H1 (cell line): ENCODE measurements around the gene ZNF318. TPM values are rescaled to one million over a fixed set of nuclear protein-coding genes. Genes with fewer than 3 reads are reported as not detected.

Source experiments
- CTCF ChIA-PET: fragments of 300-600 bp; sonication (Branson Sonifier 250); formaldehyde crosslinking; loops from one replicate; lab custom pipeline; 2021; ENCODE audit not compliant: partially characterized antibody; lab: Charles Lee
- POLR2A ChIA-PET: fragments of 300-600 bp; sonication (Branson Sonifier 250); formaldehyde crosslinking; loops from one replicate; lab custom pipeline; 2021; ENCODE audit warnings: inconsistent platforms; ENCODE audit not compliant: partially characterized antibody; lab: Charles Lee
- DNase-seq, 2 experiments: peaks; one replicate each; pipeline versions ENCODE4 v3.0.0 to v3.0.0-alpha.2; 2010 to 2022; ENCODE audit warnings: low spot score in 2 of 2, low read depth in 1 of 2, mixed read lengths in 1 of 2
- FAIRE-seq: peaks from 2 replicates; lab custom pipeline; 2011; peaks lifted over from hg19 to GRCh38; lab: Jason Lieb, UNC
- H2AFZ ChIP-seq: 2 replicates; pipeline ENCODE4 v1.8.1; 2012; ENCODE audit warnings: low read length, inconsistent platforms
- H2AK5ac ChIP-seq: 2 replicates; pipeline ENCODE4 v1.6.1; 2013; ENCODE audit warnings: low read depth, low read length
- H2BK120ac ChIP-seq: replicated peaks from 2 replicates; pipeline ENCODE3; 2013; ENCODE audit warnings: low read depth, low read length, inconsistent platforms
- H2BK12ac ChIP-seq: 2 replicates; pipeline ENCODE4 v1.6.1; 2013; ENCODE audit warnings: low read depth, low read length
- H2BK15ac ChIP-seq: 2 replicates; pipeline ENCODE4 v1.6.1; 2013; ENCODE audit warnings: low read length
- H2BK20ac ChIP-seq: 2 replicates; pipeline ENCODE4 v1.6.1; 2013; ENCODE audit warnings: low read length
- H2BK5ac ChIP-seq: 2 replicates; pipeline ENCODE4 v1.6.1; 2013; ENCODE audit warnings: low read depth, low read length
- H3K14ac ChIP-seq: 2 replicates; pipeline ENCODE4 v1.6.1; 2013; ENCODE audit warnings: inconsistent platforms; ENCODE audit not compliant: insufficient read length
- H3K18ac ChIP-seq: 2 replicates; pipeline ENCODE4 v1.6.1; 2013; ENCODE audit warnings: low read length; ENCODE audit errors: extremely low read depth
- H3K23ac ChIP-seq: 2 replicates; pipeline ENCODE4 v1.6.1; 2013; ENCODE audit warnings: inconsistent platforms; ENCODE audit not compliant: insufficient read length
- H3K23me2 ChIP-seq: 2 replicates; pipeline ENCODE4 v1.6.1; 2013; ENCODE audit warnings: low read depth, low read length
- H3K27ac ChIP-seq: 2 replicates; pipeline ENCODE4 v1.6.1; 2011; ENCODE audit warnings: low read depth, low read length, inconsistent platforms
- H3K27me3 ChIP-seq, 4 experiments: replicated peaks in 1 of 4; 1 replicate in 1 of 4; 2 replicates in 3 of 4; pipeline versions ENCODE4 v1.6.1 to v1.8.1; 2011 to 2013; ENCODE audit warnings: low read length in 3 of 4, mild to moderate bottlenecking in 3 of 4, inconsistent platforms in 2 of 4, mixed read lengths in 2 of 4, moderate library complexity in 1 of 4; ENCODE audit not compliant: control insufficient read depth in 3 of 4, insufficient read depth in 3 of 4; ENCODE audit errors: extremely low read depth in 1 of 4
- H3K36me3 ChIP-seq, 4 experiments: 2 replicates each; pipeline versions ENCODE4 v1.6.1 to v1.8.1; 2011 to 2013; ENCODE audit warnings: mild to moderate bottlenecking in 4 of 4, low read length in 3 of 4, moderate library complexity in 2 of 4, control low read depth in 1 of 4, inconsistent platforms in 1 of 4; ENCODE audit not compliant: insufficient read depth in 4 of 4, control insufficient read depth in 2 of 4
- H3K4ac ChIP-seq: replicated peaks from 2 replicates; pipeline ENCODE3; 2013; ENCODE audit warnings: low read length, low read depth, mixed read lengths, inconsistent platforms; ENCODE audit not compliant: insufficient read length
- H3K4me1 ChIP-seq, 4 experiments: replicated peaks in 1 of 4; 1 replicate in 1 of 4; 2 replicates in 3 of 4; pipeline versions ENCODE4 v1.6.1 to v1.8.1; 2011 to 2013; ENCODE audit warnings: low read length in 3 of 4, inconsistent platforms in 2 of 4, mixed read lengths in 1 of 4; ENCODE audit not compliant: insufficient read depth in 4 of 4, control insufficient read depth in 3 of 4
- H3K4me2 ChIP-seq, 2 experiments: 2 replicates each; pipeline versions ENCODE4 v1.6.1 to v1.8.1; 2011 to 2013; ENCODE audit warnings: low read depth in 2 of 2, low read length in 2 of 2, control low read depth in 1 of 2, inconsistent platforms in 1 of 2, mild to moderate bottlenecking in 1 of 2; ENCODE audit not compliant: insufficient read depth in 1 of 2
- H3K4me3 ChIP-seq, 4 experiments: fragments of 200-600, 300-600 bp in 1 of 4; sonication (generic), shearing (Covaris generic), sonication (Bioruptor Twin) in 1 of 4; 2 replicates each; pipeline versions ENCODE4 v1.5.1 to v1.8.1; 2011 to 2016; ENCODE audit warnings: low read length in 4 of 4, low read depth in 3 of 4, control low read depth in 2 of 4, inconsistent platforms in 2 of 4, mild to moderate bottlenecking in 2 of 4, mixed read lengths in 1 of 4, moderate library complexity in 1 of 4; ENCODE audit not compliant: insufficient read depth in 2 of 4; ENCODE audit errors: extremely low read depth in 1 of 4
- H3K56ac ChIP-seq: replicated peaks from 2 replicates; pipeline ENCODE3; 2013; ENCODE audit warnings: low read depth, mild to moderate bottlenecking, mixed read lengths, low read length, inconsistent platforms; ENCODE audit not compliant: insufficient read length
- H3K79me1 ChIP-seq: 2 replicates; pipeline ENCODE4 v1.6.1; 2013; ENCODE audit warnings: low read depth, low read length, control low read depth
- H3K79me2 ChIP-seq, 2 experiments: 2 replicates each; pipeline versions ENCODE4 v1.6.1 to v1.8.1; 2012 to 2013; ENCODE audit warnings: low read length in 2 of 2, mild to moderate bottlenecking in 2 of 2, inconsistent platforms in 1 of 2; ENCODE audit not compliant: insufficient read depth in 2 of 2, control insufficient read depth in 1 of 2
- H3K9ac ChIP-seq, 4 experiments: replicated peaks in 1 of 4; 1 replicate in 1 of 4; 2 replicates in 3 of 4; pipeline versions ENCODE4 v1.6.1 to v1.8.1; 2011 to 2013; ENCODE audit warnings: low read depth in 3 of 4, low read length in 3 of 4, control low read depth in 2 of 4, mild to moderate bottlenecking in 2 of 4, moderate library complexity in 2 of 4, inconsistent platforms in 1 of 4; ENCODE audit errors: extremely low read depth in 1 of 4
- H3K9me3 ChIP-seq, 2 experiments: 2 replicates each; pipeline versions ENCODE4 v1.6.1 to v1.8.1; 2012 to 2013; ENCODE audit warnings: mild to moderate bottlenecking in 2 of 2, moderate library complexity in 2 of 2, control low read depth in 1 of 2, inconsistent platforms in 1 of 2, low read depth in 1 of 2, low read length in 1 of 2, mixed read lengths in 1 of 2; ENCODE audit not compliant: insufficient read depth in 2 of 2
- H4K20me1 ChIP-seq, 2 experiments: replicated peaks in 1 of 2; 2 replicates each; pipeline versions ENCODE3 to v1.8.1; 2011 to 2013; ENCODE audit warnings: inconsistent platforms in 2 of 2, low read length in 2 of 2, mild to moderate bottlenecking in 1 of 2; ENCODE audit not compliant: insufficient read depth in 2 of 2, control insufficient read depth in 1 of 2
- H4K5ac ChIP-seq: 2 replicates; pipeline ENCODE4 v1.6.1; 2013; ENCODE audit warnings: low read length, low read depth, mixed read lengths, inconsistent platforms; ENCODE audit not compliant: insufficient read length
- H4K8ac ChIP-seq: 2 replicates; pipeline ENCODE4 v1.8.0; 2013; ENCODE audit warnings: mild to moderate bottlenecking, moderate library complexity, low read length, inconsistent platforms; ENCODE audit not compliant: insufficient read depth; ENCODE audit errors: extremely low read depth
- H4K91ac ChIP-seq: replicated peaks from 2 replicates; pipeline ENCODE3; 2013; ENCODE audit warnings: low read length, mixed read lengths, inconsistent platforms; ENCODE audit not compliant: insufficient read length
- BCL11A ChIP-seq, 2 experiments: IDR thresholded peaks; one replicate each; pipeline ENCODE4 v1.6.1; 2011; ENCODE audit warnings: low read depth in 2 of 2, low read length in 2 of 2, mild to moderate bottlenecking in 2 of 2
- CEBPB ChIP-seq: IDR thresholded peaks from 2 replicates; pipeline ENCODE4 v1.6.1; 2012; ENCODE audit warnings: low read depth, low read length
- CHD1 ChIP-seq: IDR thresholded peaks from 2 replicates; pipeline ENCODE4 v1.6.1; 2012; ENCODE audit warnings: low read depth, low read length, improper control_type of control experiment
- CTBP2 ChIP-seq: IDR thresholded peaks from 2 replicates; pipeline ENCODE4 v1.7.0; 2011; ENCODE audit warnings: borderline replicate concordance, mild to moderate bottlenecking, moderate library complexity, mixed read lengths, low read length; ENCODE audit not compliant: insufficient read depth, insufficient read length
- EGR1 ChIP-seq: IDR thresholded peaks from 2 replicates; pipeline ENCODE4 v1.6.1; 2011; ENCODE audit warnings: low read depth, low read length, borderline replicate concordance
- EP300 ChIP-seq, 2 experiments: IDR thresholded peaks; 1 replicate in 1 of 2; 2 replicates in 1 of 2; pipeline ENCODE4 v1.6.1; 2011 to 2012; ENCODE audit warnings: low read depth in 2 of 2, low read length in 2 of 2, mild to moderate bottlenecking in 2 of 2, borderline replicate concordance in 1 of 2, inconsistent platforms in 1 of 2, moderate library complexity in 1 of 2
- FOSL1 ChIP-seq: IDR thresholded peaks from 2 replicates; pipeline ENCODE4 v1.6.1; 2011; ENCODE audit warnings: mild to moderate bottlenecking, low read depth, low read length, moderate library complexity; ENCODE audit not compliant: insufficient read depth
- JUND ChIP-seq: IDR thresholded peaks from 2 replicates; pipeline ENCODE4 v1.6.1; 2011; ENCODE audit warnings: mild to moderate bottlenecking, improper control_type of control experiment, low read length
- KDM4A ChIP-seq: IDR thresholded peaks from one replicate; pipeline ENCODE4 v1.7.1; 2012; ENCODE audit warnings: low read depth, mild to moderate bottlenecking, moderate library complexity, low read length, inconsistent platforms; ENCODE audit not compliant: severe bottlenecking
- POLR2AphosphoS5 ChIP-seq: IDR thresholded peaks from 2 replicates; pipeline ENCODE4 v1.6.1; 2011; ENCODE audit warnings: low read depth, low read length
- RNF2 ChIP-seq: fragments of 200-900, 300-1000 bp; sonication (generic); IDR thresholded peaks from 2 replicates; pipeline ENCODE4 v1.7.1; 2016; ENCODE audit warnings: borderline replicate concordance, low read depth, mild to moderate bottlenecking, antibody characterized with exemption, low read length; ENCODE audit not compliant: poor library complexity, severe bottlenecking; ENCODE audit errors: missing control alignments
- TAF7 ChIP-seq: optimal IDR thresholded peaks from 2 replicates; pipeline ENCODE3; 2011; ENCODE audit warnings: low read depth, mild to moderate bottlenecking, inconsistent platforms, low read length, moderate library complexity, borderline replicate concordance
- TEAD4 ChIP-seq: IDR thresholded peaks from 2 replicates; pipeline ENCODE4 v1.6.1; 2012; ENCODE audit warnings: low read depth, low read length, inconsistent platforms, mixed read lengths
- WGBS, 2 experiments: shearing (Covaris generic) in 1 of 2; methylation state at CpG; one replicate each; pipeline versions ENCODE4 v1.1.6 to v1.1.7; 2013 to 2015; ENCODE audit warnings: low lambda C conversion rate in 2 of 2, mixed read lengths in 2 of 2, inconsistent platforms in 1 of 2, low coverage in 1 of 2, missing lambda C conversion rate in 1 of 2; ENCODE audit not compliant: insufficient replicate concordance in 2 of 2, insufficient coverage in 1 of 2, insufficient read length in 1 of 2; ENCODE audit errors: extremely low coverage in 1 of 2, missing lambda C conversion rate in 1 of 2; 5-methylcytosine and 5-hydroxymethylcytosine counted together
- polyA plus RNA-seq, 7 experiments: library from polyadenylated mRNA; depleted of rRNA in 3 of 7; stranded (reverse) in 5 of 7; unstranded in 2 of 7; fragments of >200 nt in 5 of 7; fragments of 200-250 nt in 2 of 7; gene quantifications; 1 replicate in 5 of 7; 2 replicates in 1 of 7; 4 replicates in 1 of 7; pipeline versions ENCODE4 v1.2.1 to v1.2.3, GENCODE V29; 2011 to 2013; ENCODE audit warnings: missing spikeins in 2 of 7, mixed read lengths in 2 of 7
- total RNA-seq: library from RNA; stranded (reverse); fragmentation: NEBNext Ultra II Directional; extraction: Animal tissue kit (Norgen Biotek cat#: 25700); gene quantifications from 2 replicates; pipeline ENCODE4 v1.2.1, GENCODE V29; 2021
- TF ChIP-seq, protein P1 (sequence below): IDR thresholded peaks from 2 replicates; pipeline ENCODE4 v1.6.1; 2012; ENCODE audit warnings: inconsistent platforms

Gene ZNF318
- total and polyA plus RNA-seq, 2 of the 8 experiments (the other 6 are each of a cell fraction or from before 2014, with no cell fraction given): 10.2 to 22.1 TPM

DNA sequence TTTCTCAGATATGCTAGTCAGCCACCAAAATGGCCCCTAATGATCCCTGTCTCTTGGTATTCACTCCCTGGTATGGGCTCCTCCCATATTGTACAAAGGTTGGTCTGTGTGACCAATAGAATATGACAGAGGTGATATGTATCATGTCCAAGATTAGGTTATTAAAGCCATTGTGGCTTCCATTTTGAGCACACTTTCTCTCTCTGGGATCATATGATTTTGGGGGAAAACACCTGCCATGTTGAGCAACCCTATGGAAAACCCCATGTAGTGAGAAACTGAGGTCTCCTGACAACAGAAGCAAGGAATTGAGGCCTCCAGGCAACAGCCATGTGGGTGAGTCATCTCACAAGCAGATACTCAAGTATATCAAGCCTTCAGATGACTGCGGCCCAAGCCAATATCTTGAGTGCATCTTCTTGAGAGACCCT lies 7.1 kb upstream of the ZNF318 start:
- Histone ChIP-seq H3K4me3 (no peak overlapping the region), H3K56ac (no peak overlapping the region), H3K18ac (no peak overlapping the region), H3K23ac (no peak overlapping the region), H3K9me3 (no peaks in the 10 kb centered on the region), H3K79me1 (no peaks in the 10 kb centered on the region), H3K4me1 (no peaks in the 10 kb centered on the region), H3K9ac (no peak overlapping the region), H3K23me2 (no peaks in the 10 kb centered on the region), H2BK12ac (no peak overlapping the region), H2BK120ac (no peak overlapping the region), H2BK15ac (no peak overlapping the region), H3K4me2 (no peak overlapping the region), H4K91ac (no peak overlapping the region), H2BK5ac (no peak overlapping the region), H3K4ac (no peak overlapping the region), H2AFZ (no peak overlapping the region), H2BK20ac (no peak overlapping the region), H2AK5ac (no peak overlapping the region), H3K14ac (no peak overlapping the region), H3K36me3 (no peaks in the 10 kb centered on the region), H4K20me1 (no peaks in the 10 kb centered on the region), H3K27ac (no peak overlapping the region), H4K5ac (no peak overlapping the region), H4K8ac (no peak overlapping the region), H3K79me2 (no peaks in the 10 kb centered on the region), H3K27me3 (no peaks in the 10 kb centered on the region)
- DNase-seq: no peak
- FAIRE-seq: no peak
- 91% methylated on average over 1 of the region's 1 CpG; no CpG with 5 or more reads in 1 of the 2 experiments for whole genome bisulfite sequencing, 2 experiments
- ChIA-PET CTCF (interaction anchor here (1.0 to 2.7 kb wide), 5 partner anchors 10 to 58 kb away, joined by 3 to 9 read pairs (median 4); no protein-coding TSS in a partner anchor), POLR2A (interaction anchor here (0.7 to 0.9 kb wide), 2 partner anchors 12 to 145 kb away, joined by 3 read pairs; no protein-coding TSS in a partner anchor)
- TF ChIP-seq, protein P1, sequence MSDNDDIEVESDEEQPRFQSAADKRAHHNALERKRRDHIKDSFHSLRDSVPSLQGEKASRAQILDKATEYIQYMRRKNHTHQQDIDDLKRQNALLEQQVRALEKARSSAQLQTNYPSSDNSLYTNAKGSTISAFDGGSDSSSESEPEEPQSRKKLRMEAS: no peak
- TF ChIP-seq EP300 (IDR thresholded peaks at IDR 0.05; ENCODE audit: borderline replicate concordance in 1 of 2, low read depth in 2 of 2, low read length in 2 of 2) (no peak), CHD1 (no peak), CEBPB (no peak), BCL11A (IDR thresholded peaks at IDR 0.05; ENCODE audit: low read depth in 2 of 2, low read length in 2 of 2) (no peak), TAF7 (no peak), FOSL1 (no peak), KDM4A (no peak), JUND (no peak), EGR1 (no peak), POLR2AphosphoS5 (no peak), CTBP2 (no peak), RNF2 (no peak), TEAD4 (no peak)
